Measurements from ENCODE around the gene UBE2Z. TPM values are rescaled to one million over a fixed set of nuclear protein-coding genes. Genes with fewer than 3 reads are reported as not detected.
A peak's percentile ranks its signal among the peaks of the same experiment; 100 is the strongest.

UBE2Z gene
- total and polyA plus RNA-seq, 2 of the 13 experiments (the other 11 are each of a cell fraction or from before 2014, with no cell fraction given): 63.2 to 122 TPM

DNA sequence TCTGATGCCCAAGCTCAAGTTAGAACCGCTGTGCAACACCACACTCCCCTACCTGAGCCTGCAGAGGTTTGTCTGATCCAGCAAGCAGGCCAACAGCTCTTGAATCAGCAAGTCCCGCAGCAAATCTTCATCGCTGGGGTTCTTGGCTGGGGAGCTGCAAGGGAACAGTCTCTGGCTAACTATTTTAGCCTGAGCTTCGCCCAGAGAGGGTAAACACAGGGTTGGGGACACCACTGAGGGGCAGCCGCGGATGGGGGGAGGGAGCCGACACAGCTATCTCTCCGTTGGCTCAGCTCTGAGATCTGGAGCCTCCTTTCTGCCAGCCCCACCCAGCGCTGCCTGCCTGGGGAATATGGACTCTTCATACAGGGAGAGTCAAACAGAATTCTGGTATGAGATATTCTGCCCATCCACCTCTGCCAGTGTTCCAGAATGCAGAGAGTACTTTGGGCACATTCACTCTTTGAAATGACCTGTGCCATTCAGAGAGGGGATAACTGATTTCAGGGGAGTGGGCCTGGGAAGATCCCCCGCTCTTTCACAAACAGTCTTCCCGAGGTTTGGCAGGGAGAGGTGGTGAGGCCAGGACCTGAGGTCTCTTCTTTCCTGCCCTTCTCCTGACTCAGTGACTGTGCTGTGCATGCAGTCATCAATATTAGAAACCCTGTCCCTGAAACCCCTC is 52.8 kb downstream of the UBE2Z start (continued):
- TF ChIP-seq, protein P1, sequence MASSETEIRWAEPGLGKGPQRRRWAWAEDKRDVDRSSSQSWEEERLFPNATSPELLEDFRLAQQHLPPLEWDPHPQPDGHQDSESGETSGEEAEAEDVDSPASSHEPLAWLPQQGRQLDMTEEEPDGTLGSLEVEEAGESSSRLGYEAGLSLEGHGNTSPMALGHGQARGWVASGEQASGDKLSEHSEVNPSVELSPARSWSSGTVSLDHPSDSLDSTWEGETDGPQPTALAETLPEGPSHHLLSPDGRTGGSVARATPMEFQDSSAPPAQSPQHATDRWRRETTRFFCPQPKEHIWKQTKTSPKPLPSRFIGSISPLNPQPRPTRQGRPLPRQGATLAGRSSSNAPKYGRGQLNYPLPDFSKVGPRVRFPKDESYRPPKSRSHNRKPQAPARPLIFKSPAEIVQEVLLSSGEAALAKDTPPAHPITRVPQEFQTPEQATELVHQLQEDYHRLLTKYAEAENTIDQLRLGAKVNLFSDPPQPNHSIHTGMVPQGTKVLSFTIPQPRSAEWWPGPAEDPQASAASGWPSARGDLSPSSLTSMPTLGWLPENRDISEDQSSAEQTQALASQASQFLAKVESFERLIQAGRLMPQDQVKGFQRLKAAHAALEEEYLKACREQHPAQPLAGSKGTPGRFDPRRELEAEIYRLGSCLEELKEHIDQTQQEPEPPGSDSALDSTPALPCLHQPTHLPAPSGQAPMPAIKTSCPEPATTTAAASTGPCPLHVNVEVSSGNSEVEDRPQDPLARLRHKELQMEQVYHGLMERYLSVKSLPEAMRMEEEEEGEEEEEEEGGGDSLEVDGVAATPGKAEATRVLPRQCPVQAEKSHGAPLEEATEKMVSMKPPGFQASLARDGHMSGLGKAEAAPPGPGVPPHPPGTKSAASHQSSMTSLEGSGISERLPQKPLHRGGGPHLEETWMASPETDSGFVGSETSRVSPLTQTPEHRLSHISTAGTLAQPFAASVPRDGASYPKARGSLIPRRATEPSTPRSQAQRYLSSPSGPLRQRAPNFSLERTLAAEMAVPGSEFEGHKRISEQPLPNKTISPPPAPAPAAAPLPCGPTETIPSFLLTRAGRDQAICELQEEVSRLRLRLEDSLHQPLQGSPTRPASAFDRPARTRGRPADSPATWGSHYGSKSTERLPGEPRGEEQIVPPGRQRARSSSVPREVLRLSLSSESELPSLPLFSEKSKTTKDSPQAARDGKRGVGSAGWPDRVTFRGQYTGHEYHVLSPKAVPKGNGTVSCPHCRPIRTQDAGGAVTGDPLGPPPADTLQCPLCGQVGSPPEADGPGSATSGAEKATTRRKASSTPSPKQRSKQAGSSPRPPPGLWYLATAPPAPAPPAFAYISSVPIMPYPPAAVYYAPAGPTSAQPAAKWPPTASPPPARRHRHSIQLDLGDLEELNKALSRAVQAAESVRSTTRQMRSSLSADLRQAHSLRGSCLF (CRISPR knock-in tag; IDR thresholded peaks at IDR 0.05; ENCODE audit: borderline replicate concordance): no peak
- TF ChIP-seq ZNF792 (CRISPR knock-in tag; IDR thresholded peaks at IDR 0.05) (peak; percentile 33; the same call in 1 of the 2 replicates), ZNF10 (CRISPR knock-in tag; IDR thresholded peaks at IDR 0.05; ENCODE audit: borderline replicate concordance, low read depth) (no peak), HNRNPL (IDR thresholded peaks at IDR 0.05; ENCODE audit: low read depth, low read length) (0 out of 2 replicates have a peak, but pooled peaks have one; percentile 35), SOX13 (IDR thresholded peaks at IDR 0.05) (0 out of 2 replicates have a peak, but pooled peaks have one; percentile 9), SOX13 (CRISPR knock-in tag; conservative IDR thresholded peaks at IDR 0.05 in 1 of 2, IDR thresholded peaks at IDR 0.05 in 1 of 2) (no peak), ZNF501 (CRISPR knock-in tag; IDR thresholded peaks at IDR 0.05) (peak; percentile 72), ZNF205 (CRISPR knock-in tag; IDR thresholded peaks at IDR 0.05) (no peak), SMAD1 (CRISPR knock-in tag; IDR thresholded peaks at IDR 0.05; ENCODE audit: borderline replicate concordance, low read depth) (no peak), ZFP90 (CRISPR knock-in tag; IDR thresholded peaks at IDR 0.05; ENCODE audit: borderline replicate concordance) (no peak)
- TF ChIP-seq, protein P2, sequence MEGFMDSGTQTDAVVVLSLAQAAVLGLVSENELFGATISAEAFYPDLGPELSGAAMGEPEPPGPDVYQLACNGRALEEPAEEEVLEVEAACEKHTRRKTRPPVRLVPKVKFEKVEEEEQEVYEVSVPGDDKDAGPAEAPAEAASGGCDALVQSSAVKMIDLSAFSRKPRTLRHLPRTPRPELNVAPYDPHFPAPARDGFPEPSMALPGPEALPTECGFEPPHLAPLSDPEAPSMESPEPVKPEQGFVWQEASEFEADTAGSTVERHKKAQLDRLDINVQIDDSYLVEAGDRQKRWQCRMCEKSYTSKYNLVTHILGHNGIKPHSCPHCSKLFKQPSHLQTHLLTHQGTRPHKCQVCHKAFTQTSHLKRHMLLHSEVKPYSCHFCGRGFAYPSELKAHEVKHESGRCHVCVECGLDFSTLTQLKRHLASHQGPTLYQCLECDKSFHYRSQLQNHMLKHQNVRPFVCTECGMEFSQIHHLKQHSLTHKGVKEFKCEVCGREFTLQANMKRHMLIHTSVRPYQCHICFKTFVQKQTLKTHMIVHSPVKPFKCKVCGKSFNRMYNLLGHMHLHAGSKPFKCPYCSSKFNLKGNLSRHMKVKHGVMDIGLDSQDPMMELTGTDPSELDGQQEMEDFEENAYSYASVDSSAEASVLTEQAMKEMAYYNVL (CRISPR knock-in tag; IDR thresholded peaks at IDR 0.05; ENCODE audit: borderline replicate concordance): peak; percentile 36; the same call in 1 of the 2 replicates
- TF ChIP-seq, protein P3, sequence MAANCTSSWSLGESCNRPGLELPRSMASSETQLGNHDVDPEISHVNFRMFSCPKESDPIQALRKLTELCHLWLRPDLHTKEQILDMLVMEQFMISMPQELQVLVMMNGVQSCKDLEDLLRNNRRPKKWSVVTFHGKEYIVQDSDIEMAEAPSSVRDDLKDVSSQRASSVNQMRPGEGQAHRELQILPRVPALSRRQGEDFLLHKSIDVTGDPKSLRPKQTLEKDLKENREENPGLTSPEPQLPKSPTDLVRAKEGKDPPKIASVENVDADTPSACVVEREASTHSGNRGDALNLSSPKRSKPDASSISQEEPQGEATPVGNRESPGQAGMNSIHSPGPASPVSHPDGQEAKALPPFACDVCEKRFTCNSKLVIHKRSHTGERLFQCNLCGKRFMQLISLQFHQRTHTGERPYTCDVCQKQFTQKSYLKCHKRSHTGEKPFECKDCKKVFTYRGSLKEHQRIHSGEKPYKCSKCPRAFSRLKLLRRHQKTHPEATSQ (CRISPR knock-in tag; IDR thresholded peaks at IDR 0.05; ENCODE audit: borderline replicate concordance): no peak; the same call in 1 of the 2 replicates
- TF ChIP-seq, protein P4, sequence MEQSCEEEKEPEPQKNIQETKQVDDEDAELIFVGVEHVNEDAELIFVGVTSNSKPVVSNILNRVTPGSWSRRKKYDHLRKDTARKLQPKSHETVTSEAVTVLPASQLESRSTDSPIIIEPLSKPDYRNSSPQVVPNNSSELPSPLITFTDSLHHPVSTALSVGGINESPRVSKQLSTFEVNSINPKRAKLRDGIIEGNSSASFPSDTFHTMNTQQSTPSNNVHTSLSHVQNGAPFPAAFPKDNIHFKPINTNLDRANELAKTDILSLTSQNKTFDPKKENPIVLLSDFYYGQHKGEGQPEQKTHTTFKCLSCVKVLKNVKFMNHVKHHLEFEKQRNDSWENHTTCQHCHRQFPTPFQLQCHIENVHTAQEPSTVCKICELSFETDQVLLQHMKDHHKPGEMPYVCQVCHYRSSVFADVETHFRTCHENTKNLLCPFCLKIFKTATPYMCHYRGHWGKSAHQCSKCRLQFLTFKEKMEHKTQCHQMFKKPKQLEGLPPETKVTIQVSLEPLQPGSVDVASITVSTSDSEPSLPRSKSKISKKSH (CRISPR knock-in tag; IDR thresholded peaks at IDR 0.05; ENCODE audit: borderline replicate concordance): 0 out of 2 replicates have a peak, but pooled peaks have one; percentile 23
- TF ChIP-seq, protein P5, sequence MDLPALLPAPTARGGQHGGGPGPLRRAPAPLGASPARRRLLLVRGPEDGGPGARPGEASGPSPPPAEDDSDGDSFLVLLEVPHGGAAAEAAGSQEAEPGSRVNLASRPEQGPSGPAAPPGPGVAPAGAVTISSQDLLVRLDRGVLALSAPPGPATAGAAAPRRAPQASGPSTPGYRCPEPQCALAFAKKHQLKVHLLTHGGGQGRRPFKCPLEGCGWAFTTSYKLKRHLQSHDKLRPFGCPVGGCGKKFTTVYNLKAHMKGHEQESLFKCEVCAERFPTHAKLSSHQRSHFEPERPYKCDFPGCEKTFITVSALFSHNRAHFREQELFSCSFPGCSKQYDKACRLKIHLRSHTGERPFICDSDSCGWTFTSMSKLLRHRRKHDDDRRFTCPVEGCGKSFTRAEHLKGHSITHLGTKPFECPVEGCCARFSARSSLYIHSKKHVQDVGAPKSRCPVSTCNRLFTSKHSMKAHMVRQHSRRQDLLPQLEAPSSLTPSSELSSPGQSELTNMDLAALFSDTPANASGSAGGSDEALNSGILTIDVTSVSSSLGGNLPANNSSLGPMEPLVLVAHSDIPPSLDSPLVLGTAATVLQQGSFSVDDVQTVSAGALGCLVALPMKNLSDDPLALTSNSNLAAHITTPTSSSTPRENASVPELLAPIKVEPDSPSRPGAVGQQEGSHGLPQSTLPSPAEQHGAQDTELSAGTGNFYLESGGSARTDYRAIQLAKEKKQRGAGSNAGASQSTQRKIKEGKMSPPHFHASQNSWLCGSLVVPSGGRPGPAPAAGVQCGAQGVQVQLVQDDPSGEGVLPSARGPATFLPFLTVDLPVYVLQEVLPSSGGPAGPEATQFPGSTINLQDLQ (CRISPR knock-in tag; IDR thresholded peaks at IDR 0.05): peak; percentile 68; the same call in 1 of the 2 replicates

All from HepG2 (cell line).